Duodenal mucosa (tissue), 2 donors: ENCODE measurements around the gene OR52A5.
"Not testable (repeated sequence)": the region's sequence is repeated elsewhere in the genome, so short reads cannot be mapped to it uniquely, and the experiment has no call there.

Experiments
- H3K27ac ChIP-seq: one replicate; pipeline ENCODE4 v1.7.0; 2013; ENCODE audit warnings: low read depth, low read length
- H3K27me3 ChIP-seq, 2 donors: one replicate each; pipeline ENCODE4 v1.7.0; 2013; ENCODE audit warnings: low read length in 2 of 2, control low read depth in 1 of 2; ENCODE audit not compliant: insufficient read depth in 2 of 2, control insufficient read depth in 1 of 2
- H3K36me3 ChIP-seq, 2 donors: one replicate each; pipeline ENCODE4 v1.7.0; 2013; ENCODE audit warnings: low read length in 2 of 2, control low read depth in 1 of 2; ENCODE audit not compliant: insufficient read depth in 2 of 2, control insufficient read depth in 1 of 2
- H3K4me1 ChIP-seq, 2 donors: one replicate each; pipeline ENCODE4 v1.7.0; 2013; ENCODE audit warnings: low read length in 2 of 2, control low read depth in 1 of 2; ENCODE audit not compliant: insufficient read depth in 2 of 2, control insufficient read depth in 1 of 2
- H3K4me3 ChIP-seq, 2 donors: one replicate each; pipeline ENCODE4 v1.7.0; 2013; ENCODE audit warnings: low read length in 2 of 2, low read depth in 1 of 2
- H3K9ac ChIP-seq, 2 donors: one replicate each; pipeline ENCODE4 v1.7.0; 2013; ENCODE audit warnings: low read length in 2 of 2, low read depth in 1 of 2
- H3K9me3 ChIP-seq, 2 donors: one replicate each; pipeline ENCODE4 v1.7.0; 2013; ENCODE audit warnings: low read length in 2 of 2, control low read depth in 1 of 2; ENCODE audit not compliant: control insufficient read depth in 1 of 2

Gene OR52A5

DNA sequence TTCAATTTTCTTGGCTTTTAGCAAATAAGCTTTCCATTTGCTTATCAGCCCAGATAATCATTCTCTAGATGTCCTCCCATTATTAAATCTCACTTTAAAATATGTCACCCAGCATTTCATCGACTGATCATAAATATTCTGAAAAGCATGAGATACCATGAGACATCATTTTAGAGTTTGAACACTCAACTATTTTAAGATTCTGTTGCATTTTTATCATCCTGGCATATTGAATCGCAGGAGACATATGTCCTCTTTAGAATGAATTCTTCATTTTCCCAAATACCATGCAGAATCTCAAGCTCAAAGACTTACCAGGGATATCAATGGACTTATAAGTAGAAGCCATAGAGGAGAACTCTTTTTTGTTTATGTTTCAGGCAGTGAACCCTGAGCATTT lies at the start of gene OR52A5:
Gene OR52A5, minus strand, starts transcription at position 361 of the 400 bp plus-strand sequence. CDS start 5,714 bp downstream, outside the sequence.
- Histone ChIP-seq H3K9me3 (no peaks in the 10 kb centered on the region), H3K27ac (no peak within 1 kb of the TSS), H3K9ac (no peak within 1 kb of the TSS), H3K4me3 (no peak within 1 kb of the TSS), H3K36me3 (no peaks in the 10 kb centered on the region), H3K27me3 (no peaks in the 10 kb centered on the region), H3K4me1 (no peaks in the 10 kb centered on the region)

DNA sequence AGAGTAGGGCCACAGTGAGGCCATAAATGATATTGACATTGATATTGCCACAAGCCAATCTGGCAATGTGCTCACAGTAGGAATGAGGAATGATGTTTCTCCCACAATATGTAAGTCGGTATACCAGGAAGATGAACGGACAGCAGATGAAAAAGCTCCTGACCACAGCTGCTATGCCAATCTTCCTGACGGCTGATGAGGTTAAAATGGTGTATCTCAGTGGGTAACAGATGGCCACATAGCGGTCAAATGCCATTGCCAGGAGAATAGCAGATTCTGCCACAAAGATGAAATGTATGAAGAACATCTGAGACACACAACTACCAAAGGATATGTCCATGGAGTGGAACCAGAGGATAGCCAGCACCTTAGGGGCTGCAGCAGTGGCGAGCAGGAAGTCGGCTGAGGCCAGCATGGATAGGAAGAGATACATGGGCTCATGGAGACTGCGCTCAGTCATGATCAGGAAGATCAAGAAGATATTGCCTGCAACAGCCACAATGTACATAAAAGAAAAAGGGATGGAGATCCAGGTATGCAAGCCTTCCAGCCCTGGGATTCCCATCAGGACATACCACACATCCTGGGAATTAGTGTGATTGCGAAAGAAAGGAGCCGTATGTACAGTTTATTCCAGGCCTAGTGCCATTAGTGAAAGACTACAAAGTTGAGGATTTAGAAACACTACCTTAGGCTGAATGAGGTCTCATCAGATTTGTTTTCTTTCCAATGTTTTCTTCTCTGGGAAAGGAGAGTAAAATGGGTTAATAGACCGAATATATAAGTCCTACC lies 40.1 kb upstream of the OR52A5 start:
- Histone ChIP-seq H3K4me3 (no peak overlapping the region), H3K36me3 (no peaks in the 10 kb centered on the region), H3K27ac (no peak overlapping the region), H3K9ac (no peak overlapping the region), H3K4me1 (no peaks in the 10 kb centered on the region), H3K9me3 (no peaks in the 10 kb centered on the region), H3K27me3 (no peaks in the 10 kb centered on the region)

DNA sequence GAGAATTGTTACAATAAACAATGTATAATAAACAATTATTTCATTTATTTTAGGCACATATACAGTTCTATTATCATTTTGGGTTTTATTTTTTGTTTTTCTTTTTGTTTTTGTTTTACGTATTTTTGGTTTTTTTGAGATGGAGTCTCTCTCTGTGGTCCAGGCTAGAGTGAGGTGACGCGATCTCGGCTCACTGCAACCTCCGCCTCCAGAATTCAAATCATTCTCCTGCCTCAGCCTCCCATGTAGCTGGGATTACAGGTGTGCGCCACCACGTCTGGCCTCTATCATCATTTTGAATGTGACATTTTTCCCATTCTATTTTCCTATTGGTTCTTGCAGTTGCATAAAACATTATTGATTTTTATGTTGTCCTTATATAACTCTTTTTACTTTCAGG lies 36.8 kb upstream of the OR52A5 start:
- H3K27ac ChIP-seq, result no peak overlapping the region
- H3K27me3 ChIP-seq, result no peaks in the 10 kb centered on the region
- H3K4me1 ChIP-seq, result no peaks in the 10 kb centered on the region
- H3K9ac ChIP-seq, result no peak overlapping the region
- H3K4me3 ChIP-seq, result no peak overlapping the region
- no peaks in the 10 kb centered on the region for H3K36me3 ChIP-seq
- H3K9me3 ChIP-seq, result no peaks in the 10 kb centered on the region

DNA sequence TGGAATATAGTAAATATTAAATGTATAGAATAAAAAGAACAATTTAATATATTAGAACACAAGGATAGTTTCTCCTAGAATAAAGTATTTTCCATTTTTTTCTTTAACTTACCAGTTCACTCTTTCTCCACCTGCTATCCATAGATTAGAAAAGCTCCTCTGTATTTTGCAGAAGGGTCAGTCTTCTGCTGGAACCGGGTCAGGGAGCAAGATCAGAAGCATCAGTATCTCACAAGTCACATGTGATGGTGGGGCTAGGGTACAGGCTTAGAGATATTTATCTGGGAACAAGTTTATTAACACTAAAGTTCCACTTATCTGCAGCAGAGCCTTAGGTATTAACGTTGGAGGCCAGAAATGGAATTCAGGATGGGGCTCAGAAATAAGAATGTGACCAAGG lies 33.7 kb upstream of the OR52A5 start:
- no peaks in the 10 kb centered on the region for H3K36me3 ChIP-seq
- no peak overlapping the region for H3K27ac ChIP-seq
- H3K9ac ChIP-seq, result no peak overlapping the region
- no peaks in the 10 kb centered on the region for H3K27me3 ChIP-seq
- no peak overlapping the region for H3K4me3 ChIP-seq
- no peaks in the 10 kb centered on the region for H3K4me1 ChIP-seq
- H3K9me3 ChIP-seq, result no peaks in the 10 kb centered on the region

DNA sequence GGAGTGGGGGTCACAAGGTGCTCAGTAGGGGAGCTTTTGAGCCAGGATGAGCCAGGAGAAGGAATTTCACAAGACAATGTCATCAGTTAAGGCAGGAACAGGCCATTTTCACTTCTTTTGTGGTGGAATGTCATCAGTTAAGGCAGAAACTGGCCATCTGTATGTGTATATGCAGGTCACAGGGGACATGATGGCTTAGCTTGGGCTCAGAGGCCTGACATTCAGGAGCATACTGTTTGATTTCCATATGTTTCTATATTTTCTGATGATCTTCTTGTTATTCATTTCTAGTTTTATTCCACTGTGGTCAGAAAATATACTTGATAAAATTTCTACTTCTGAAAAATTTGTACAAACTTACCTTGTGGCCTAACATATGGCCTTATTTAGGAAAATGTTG lies 27.7 kb upstream of the OR52A5 start:
- not testable (repeated sequence) for H3K9me3 ChIP-seq, H3K27me3 ChIP-seq, H3K36me3 ChIP-seq, H3K9ac ChIP-seq, H3K4me3 ChIP-seq, H3K4me1 ChIP-seq, H3K27ac ChIP-seq

DNA sequence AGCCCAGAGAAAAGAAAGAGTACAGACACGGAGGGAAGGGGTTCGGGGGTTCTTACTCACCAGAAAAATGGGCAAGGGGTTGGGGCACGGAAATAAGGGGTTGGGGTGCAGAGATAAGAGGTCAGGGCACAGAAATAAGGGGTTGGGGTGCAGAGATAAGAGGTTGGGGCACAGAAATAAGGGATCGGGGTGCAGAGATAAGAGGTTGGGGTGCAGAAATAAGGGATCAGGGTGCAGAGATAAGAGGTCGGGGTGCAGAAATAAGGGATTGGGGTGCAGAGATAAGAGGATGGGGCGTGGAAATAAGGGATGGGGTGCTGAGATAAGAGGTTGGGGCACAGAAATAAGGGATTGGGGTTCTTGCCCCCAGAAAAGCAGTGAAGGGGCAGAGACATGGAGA lies 26.7 kb upstream of the OR52A5 start:
- not testable (repeated sequence) for H3K27ac ChIP-seq, H3K27me3 ChIP-seq, H3K9ac ChIP-seq, H3K4me1 ChIP-seq, H3K4me3 ChIP-seq, H3K36me3 ChIP-seq, H3K9me3 ChIP-seq

DNA sequence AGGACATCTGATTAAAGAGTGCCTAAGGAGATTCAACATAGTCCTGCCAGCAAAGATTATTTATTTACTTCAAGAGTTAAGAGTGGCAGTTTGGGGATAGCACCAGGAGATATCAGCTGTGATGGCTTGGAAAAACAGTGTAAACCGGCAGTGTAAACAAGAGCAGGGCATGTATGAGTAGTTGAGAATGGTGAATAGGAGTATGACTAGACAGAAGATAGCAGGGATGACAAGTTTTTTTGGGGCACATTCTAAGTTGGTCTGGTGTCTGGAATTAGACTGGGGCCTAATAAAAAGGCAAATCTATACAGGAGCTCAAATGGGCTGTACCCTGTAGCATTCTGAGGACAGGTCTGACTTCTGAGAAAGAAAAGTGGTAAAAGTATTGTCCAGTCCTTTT lies 22.9 kb upstream of the OR52A5 start:
- not testable (repeated sequence) for H3K4me1 ChIP-seq, H3K9me3 ChIP-seq, H3K36me3 ChIP-seq, H3K27me3 ChIP-seq, H3K9ac ChIP-seq, H3K27ac ChIP-seq, H3K4me3 ChIP-seq

DNA sequence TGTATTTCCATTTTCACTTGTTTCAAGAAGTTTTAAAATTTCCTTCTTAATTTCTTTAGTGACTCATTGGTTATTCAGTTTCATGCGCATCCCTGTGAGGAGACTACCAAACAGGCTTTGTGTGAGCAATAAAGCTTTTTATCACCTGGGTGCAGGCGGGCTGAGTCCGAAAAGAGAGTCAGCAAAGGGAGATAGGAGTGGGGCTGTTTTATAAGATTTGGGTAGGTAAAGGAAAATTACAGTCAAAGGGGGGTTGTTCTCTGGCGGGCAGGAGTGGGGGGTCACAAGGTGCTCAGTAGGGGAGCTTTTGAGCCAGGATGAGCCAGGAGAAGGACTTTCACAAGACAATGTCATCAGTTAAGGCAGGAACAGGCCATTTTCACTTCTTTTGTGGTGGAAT lies 22.1 kb upstream of the OR52A5 start:
- not testable (repeated sequence) for H3K4me1 ChIP-seq, H3K36me3 ChIP-seq, H3K9me3 ChIP-seq, H3K27me3 ChIP-seq, H3K4me3 ChIP-seq, H3K27ac ChIP-seq, H3K9ac ChIP-seq

DNA sequence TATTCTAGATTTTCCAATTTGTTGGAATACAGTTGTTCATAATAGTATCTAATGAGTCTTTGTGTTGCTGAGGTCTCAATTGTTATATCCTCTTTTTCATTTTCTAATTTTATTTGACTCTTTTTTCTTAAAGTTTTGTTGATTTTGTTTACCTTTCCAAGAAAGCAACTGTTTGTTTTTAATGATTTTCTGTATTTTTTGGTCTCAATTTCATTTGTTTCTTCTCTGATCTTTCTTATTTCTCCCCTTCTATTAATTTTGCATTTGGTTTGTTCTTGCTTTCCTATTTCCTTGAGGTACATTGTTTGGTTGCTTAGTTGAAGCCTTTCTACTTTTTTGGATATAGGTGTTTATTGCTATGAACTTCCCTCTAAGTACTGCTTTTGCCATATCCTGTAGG lies 21.6 kb upstream of the OR52A5 start:
- H3K4me3 ChIP-seq, result no peak overlapping the region
- H3K36me3 ChIP-seq, result no peaks in the 10 kb centered on the region
- no peak overlapping the region for H3K27ac ChIP-seq
- H3K4me1 ChIP-seq, result no peaks in the 10 kb centered on the region
- H3K9ac ChIP-seq, result no peak overlapping the region
- H3K9me3 ChIP-seq, result no peaks in the 10 kb centered on the region
- no peaks in the 10 kb centered on the region for H3K27me3 ChIP-seq

DNA sequence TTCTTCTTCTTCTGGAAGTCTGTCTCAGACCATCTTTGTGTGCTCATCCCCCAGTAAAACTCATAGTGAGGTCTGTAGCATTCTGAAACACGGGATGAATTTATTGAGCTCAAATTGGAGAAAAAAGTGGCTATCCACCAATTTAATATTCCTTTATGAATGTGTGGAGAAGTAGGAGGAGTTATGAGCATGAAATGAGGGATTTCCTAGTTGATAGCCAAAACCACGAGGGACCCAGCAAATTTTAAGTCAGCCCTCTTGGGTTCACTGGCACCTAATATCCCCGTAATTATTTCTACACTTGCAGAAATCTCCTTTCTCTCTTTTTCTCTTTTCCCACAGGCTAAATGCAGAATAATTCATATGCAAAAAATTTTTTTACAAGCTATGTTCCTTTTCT lies 16.5 kb upstream of the OR52A5 start, which contains the start of gene OR52A1:
Gene OR52A1, minus strand, starts transcription at position 101 of the 400 bp plus-strand sequence. CDS start 2,388 bp downstream, outside the sequence.
- Histone ChIP-seq H3K27ac (no peak within 1 kb of the TSS), H3K9me3 (no peaks in the 10 kb centered on the region), H3K36me3 (no peaks in the 10 kb centered on the region), H3K9ac (no peak within 1 kb of the TSS), H3K27me3 (no peaks in the 10 kb centered on the region), H3K4me3 (no peak within 1 kb of the TSS), H3K4me1 (no peaks in the 10 kb centered on the region)
